UCSD-AML1 (cell line): ENCODE measurements around the gene CERS1.

Experiments
- DNase-seq: peaks from one replicate; lab custom pipeline; 2025; ENCODE audit not compliant: unreplicated experiment; lab: John Stamatoyannopoulos, UW

CERS1 gene

GRCh38 chr19:18876865-18877264 lies 19.1 kb downstream of the CERS1 start:
- DNase-seq: no peak

GRCh38 chr19:18875726-18876125 lies 20.2 kb downstream of the CERS1 start:
- no peak for DNase-seq

GRCh38 chr19:18871543-18871942 lies 24.4 kb downstream of the CERS1 start:
- DNase-seq: no peak

- no peak for DNase-seq
Measured at GRCh38 chr19:18870531-18871172, 25.3 kb downstream of the CERS1 start.

- no peak for DNase-seq
Measured at GRCh38 chr19:18869781-18870530, 26.0 kb downstream of the CERS1 start.

- no peak for DNase-seq
Measured at GRCh38 chr19:18869023-18869618, 26.8 kb downstream of the CERS1 start.

- no peak for DNase-seq
Measured at GRCh38 chr19:18868380-18869022, 27.5 kb downstream of the CERS1 start.

GRCh38 chr19:18867751-18868150 lies 28.2 kb downstream of the CERS1 start:
- DNase-seq: no peak

GRCh38 chr19:18867199-18867598 lies 28.8 kb downstream of the CERS1 start:
- no peak for DNase-seq

GRCh38 chr19:18866800-18867123 lies 29.2 kb downstream of the CERS1 start:
- DNase-seq: no peak

- peak; percentile 22 for DNase-seq
Measured at GRCh38 chr19:18865973-18866799, 29.8 kb downstream of the CERS1 start.

GRCh38 chr19:18865106-18865972 lies 30.6 kb downstream of the CERS1 start:
- DNase-seq: no peak

- DNase-seq: no peak
Measured at GRCh38 chr19:18863843-18864362, 32.1 kb downstream of the CERS1 start.

GRCh38 chr19:18862976-18863842 lies 32.7 kb downstream of the CERS1 start:
- no peak for DNase-seq

GRCh38 chr19:18861917-18862316 lies 34.0 kb downstream of the CERS1 start:
- no peak for DNase-seq

- DNase-seq: no peak
Measured at GRCh38 chr19:18861235-18861634, 34.7 kb downstream of the CERS1 start.

GRCh38 chr19:18860725-18861124 lies 35.2 kb downstream of the CERS1 start:
- DNase-seq: no peak

- no peak for DNase-seq
Measured at GRCh38 chr19:18860302-18860700, 35.7 kb downstream of the CERS1 start.
